ENCODE results near the gene LECT2.

LECT2 gene

DNA sequence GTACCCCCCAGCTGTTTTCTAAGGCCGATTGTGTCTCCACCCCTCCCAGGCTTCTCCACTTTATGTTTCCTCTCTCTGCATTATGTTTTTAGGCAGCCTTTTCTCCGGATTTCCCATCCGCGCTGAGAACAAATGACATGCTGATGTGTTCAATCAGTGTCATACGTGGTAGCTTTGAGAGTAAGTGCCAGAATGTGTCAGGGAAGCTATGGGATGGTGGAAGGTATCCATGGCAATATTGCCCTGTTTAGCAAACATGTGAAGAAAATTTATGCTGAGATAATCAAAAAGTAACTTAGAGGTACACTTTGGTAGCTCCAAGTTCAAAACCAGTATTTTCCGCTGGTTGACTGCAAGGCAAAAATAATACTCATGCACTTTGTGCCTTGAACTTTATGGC, 36.6 kb upstream of the LECT2 start:
- in situ Hi-C loops (cut with HindIII; ENCODE audit: low pct_unique_long_range_greater_than_20kb, low sequenced_read_pairs): no loop called here
- no peak for TF ChIP-seq JUND (IDR thresholded peaks at IDR 0.05; ENCODE audit: low read depth)
- no peak for DNase-seq (ENCODE audit: low read depth in 1 of 2, low spot score in 1 of 2)

DNA sequence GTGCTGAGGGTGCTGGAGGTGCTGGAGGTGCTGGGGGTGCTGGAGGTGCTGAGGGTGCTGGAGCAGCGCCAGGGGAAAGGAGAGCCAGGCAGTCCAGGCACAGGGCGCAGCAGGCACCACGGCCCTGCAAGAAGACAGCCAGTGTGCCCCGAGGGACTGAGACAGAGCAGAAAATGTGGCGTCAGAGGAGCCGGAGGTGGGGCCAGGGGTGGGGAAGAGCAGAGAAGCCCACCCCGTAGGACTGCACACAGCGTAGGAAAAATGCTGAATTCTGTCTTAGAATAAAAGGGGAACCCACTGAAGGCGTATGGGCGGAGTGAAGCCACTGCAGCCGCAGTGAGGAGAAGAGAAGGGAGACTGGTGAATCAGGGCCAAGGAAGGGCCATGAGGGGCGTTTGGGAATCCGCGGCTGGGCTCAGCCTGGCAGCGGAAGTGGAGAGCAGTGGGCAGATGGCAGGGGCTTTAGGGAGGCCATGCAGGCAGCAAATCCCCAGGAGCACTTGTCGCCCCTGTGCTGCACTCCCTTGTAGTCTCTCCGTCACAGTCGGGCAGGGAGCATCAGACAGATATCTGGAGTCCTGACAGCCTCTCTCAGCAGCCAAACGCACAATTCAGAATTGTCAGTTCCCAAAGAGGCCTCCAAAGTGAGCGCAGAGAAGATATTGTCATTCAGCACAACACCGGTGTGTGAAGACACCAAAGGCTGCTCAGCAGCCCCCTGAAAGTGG, 35.9 kb upstream of the LECT2 start:
- DNase-seq (ENCODE audit: low read depth in 1 of 2, low spot score in 1 of 2): no peak
- TF ChIP-seq JUND (IDR thresholded peaks at IDR 0.05; ENCODE audit: low read depth): no peak
- in situ Hi-C loops (cut with HindIII; ENCODE audit: low pct_unique_long_range_greater_than_20kb, low sequenced_read_pairs): no loop called here

DNA sequence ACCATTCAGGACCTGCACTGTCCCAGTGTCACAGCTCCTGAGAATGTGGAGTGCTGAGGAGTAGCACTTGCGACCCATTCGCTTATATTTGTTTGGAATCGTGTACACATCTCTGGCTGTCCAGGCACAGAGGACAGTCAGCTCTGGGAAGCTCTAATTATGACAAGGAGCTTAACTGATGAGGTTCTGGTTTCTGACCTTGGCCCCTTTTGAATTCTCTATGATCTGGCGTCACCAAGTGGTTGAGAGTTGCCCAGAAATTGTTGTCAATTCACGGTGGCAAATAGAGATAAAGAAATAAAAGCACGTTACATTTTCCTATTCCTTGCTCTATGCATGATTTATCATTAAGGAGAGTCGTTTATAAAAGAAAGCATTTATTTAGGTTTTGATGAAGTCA, 34.9 kb upstream of the LECT2 start:
- TF ChIP-seq JUND (IDR thresholded peaks at IDR 0.05; ENCODE audit: low read depth): no peak
- no peak for DNase-seq (ENCODE audit: low read depth in 1 of 2, low spot score in 1 of 2)
- in situ Hi-C loops (cut with HindIII; ENCODE audit: low pct_unique_long_range_greater_than_20kb, low sequenced_read_pairs): no loop called here

DNA sequence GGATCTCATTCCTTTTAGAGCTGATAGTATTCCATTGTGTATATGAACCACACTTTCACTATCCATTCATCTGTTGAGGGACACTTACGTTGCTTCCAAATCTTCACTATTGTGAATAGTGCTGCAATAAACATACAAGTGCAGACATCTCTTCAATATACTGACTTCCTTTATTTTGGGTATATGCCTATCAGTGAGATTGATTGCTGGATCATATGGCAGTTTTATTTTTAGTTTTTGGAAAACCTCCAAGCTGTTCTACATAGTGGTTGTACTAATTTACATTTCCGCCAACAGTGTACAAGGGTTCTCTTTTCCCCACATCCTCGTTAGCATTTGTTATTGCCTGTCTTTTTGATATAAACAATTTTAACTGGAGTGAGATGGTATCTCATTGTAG, 33.8 kb upstream of the LECT2 start:
- in situ Hi-C loops (cut with HindIII; ENCODE audit: low pct_unique_long_range_greater_than_20kb, low sequenced_read_pairs): no loop called here
- no peak for DNase-seq (ENCODE audit: low read depth in 1 of 2, low spot score in 1 of 2)
- TF ChIP-seq JUND (IDR thresholded peaks at IDR 0.05; ENCODE audit: low read depth): no peak

DNA sequence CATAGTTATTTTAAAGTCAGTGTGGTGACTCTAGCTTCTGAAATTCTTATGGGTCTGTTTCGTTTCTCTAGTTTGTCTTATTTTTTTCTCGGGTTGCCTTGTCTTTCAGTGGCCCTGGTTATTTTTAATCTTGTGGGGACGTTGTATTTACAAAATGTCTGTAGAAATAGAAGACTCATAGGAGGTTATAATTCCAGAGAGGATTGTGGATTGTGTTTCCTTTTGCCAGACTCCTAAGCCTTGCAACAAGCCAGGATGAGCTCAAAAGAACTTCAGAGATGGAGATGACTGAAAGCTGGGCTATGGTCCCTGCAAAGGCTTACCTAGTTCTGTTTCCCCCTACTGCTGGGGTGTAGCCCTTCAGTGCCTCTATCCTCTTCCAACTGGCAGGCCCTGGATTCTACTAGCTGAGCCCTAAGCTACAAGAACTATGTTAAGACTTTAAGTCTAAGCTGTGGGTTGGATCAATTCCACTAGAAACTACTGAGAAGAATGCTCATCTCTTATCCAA, 32.2 kb upstream of the LECT2 start:
- in situ Hi-C loops (cut with HindIII; ENCODE audit: low pct_unique_long_range_greater_than_20kb, low sequenced_read_pairs): no loop called here
- DNase-seq (ENCODE audit: low read depth in 1 of 2, low spot score in 1 of 2): no peak
- no peak for TF ChIP-seq JUND (IDR thresholded peaks at IDR 0.05; ENCODE audit: low read depth)

DNA sequence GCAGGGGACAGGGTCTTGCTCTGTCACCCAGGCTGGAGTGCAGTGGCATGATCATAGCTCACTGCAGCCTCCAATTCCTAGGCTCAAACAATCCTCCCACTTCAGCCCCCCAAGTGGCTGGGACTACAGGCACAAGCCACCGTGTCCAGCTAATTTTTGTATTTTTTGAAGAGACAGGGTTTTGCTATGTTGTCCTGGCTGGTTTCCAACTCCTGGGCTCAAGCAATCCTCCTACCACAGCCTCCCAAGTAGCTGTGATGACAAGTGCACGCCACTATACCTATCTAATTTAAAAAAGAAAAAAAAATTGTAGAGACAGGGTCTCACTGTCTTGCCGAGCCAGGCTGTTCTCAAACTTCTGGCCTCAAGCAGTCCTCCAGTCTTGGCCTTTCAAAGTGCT, 31.6 kb upstream of the LECT2 start:
- in situ Hi-C loops (cut with HindIII; ENCODE audit: low pct_unique_long_range_greater_than_20kb, low sequenced_read_pairs): no loop called here
- DNase-seq (ENCODE audit: low read depth in 1 of 2, low spot score in 1 of 2): no peak
- no peak for TF ChIP-seq JUND (IDR thresholded peaks at IDR 0.05; ENCODE audit: low read depth)

DNA sequence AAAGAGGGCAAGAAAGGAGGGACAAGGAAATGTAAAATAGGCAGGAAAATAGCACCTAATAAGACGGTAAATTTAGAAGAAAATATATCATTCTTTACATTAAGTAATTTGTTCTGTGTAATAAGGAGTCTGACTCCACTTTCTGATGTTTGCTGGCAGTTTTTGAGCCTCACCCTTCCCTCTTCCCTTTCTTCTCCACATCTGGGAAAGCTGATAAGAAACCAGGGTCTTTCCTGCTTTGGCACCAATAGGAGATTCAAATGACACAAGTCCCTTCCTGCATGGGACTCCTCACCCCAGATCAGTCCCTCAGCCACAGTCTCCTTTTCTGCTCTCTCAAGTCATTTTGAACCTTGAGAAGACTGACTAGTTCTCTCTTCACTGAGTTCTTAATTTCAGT, 31.2 kb upstream of the LECT2 start:
- in situ Hi-C loops (cut with HindIII; ENCODE audit: low pct_unique_long_range_greater_than_20kb, low sequenced_read_pairs): no loop called here
- no peak for DNase-seq (ENCODE audit: low read depth in 1 of 2, low spot score in 1 of 2)
- no peak for TF ChIP-seq JUND (IDR thresholded peaks at IDR 0.05; ENCODE audit: low read depth)

DNA sequence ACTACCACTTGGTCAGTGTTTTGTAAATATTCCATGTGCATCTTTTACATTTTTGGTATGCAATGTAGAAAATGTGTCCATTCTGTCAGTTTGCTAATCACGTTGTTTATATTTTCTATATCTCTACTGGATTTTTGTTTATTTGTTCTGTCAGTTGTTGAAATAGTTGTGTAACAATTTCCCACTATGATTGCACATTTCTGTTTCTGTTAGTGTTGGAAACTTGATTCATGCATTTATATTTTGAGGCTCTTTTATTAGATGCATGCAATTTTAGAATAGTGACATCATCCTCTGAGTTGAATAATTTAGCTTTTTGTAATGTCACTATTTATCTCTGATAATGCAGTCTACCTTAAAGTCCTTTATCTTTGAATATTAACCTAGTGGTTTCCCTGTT, 25.8 kb upstream of the LECT2 start:
- TF ChIP-seq JUND (IDR thresholded peaks at IDR 0.05; ENCODE audit: low read depth): no peak
- in situ Hi-C loops (cut with HindIII; ENCODE audit: low pct_unique_long_range_greater_than_20kb, low sequenced_read_pairs): no loop called here
- no peak for DNase-seq (ENCODE audit: low read depth in 1 of 2, low spot score in 1 of 2)

DNA sequence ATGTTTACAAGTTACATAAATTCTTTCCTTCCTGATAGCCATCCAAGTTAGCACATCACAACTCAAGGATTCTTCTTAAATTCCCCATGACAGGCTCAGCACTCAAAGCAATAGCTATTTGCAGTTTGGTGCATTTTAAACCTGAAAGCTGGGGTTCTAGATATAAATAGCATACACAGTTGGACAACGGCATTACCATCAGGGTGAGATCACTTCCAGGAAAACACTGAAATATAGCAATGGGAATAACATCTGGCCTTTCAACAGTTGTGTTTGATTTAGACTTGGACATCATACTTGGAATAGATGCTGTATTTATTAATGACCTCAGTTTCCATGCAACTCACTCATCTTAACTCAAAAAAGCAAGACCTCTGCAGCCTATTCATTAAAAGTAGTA, 24.7 kb upstream of the LECT2 start:
- in situ Hi-C loops (cut with HindIII; ENCODE audit: low pct_unique_long_range_greater_than_20kb, low sequenced_read_pairs): no loop called here
- no peak for TF ChIP-seq JUND (IDR thresholded peaks at IDR 0.05; ENCODE audit: low read depth)
- DNase-seq (ENCODE audit: low read depth in 1 of 2, low spot score in 1 of 2): no peak

DNA sequence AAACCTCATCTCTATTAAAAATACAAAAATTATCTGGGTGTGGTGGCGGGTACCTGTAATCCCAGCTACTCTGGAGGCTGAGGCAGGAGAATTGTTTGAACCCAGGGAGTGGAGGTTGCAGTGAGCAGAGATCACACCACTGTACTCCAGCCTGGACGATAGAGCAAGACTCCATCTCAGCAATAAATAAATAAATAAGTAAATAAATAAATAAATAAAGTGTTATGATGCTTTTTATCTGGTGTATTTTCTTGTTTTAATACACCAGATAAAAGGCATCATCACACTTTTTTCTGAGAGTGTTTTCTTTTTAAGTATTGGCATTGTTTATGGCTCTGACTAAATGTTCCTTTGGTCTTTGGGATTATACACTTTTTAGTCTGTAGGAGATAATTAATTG, 24.2 kb upstream of the LECT2 start:
- TF ChIP-seq JUND (IDR thresholded peaks at IDR 0.05; ENCODE audit: low read depth): no peak
- no peak for DNase-seq (ENCODE audit: low read depth in 1 of 2, low spot score in 1 of 2)
- in situ Hi-C loops (cut with HindIII; ENCODE audit: low pct_unique_long_range_greater_than_20kb, low sequenced_read_pairs): no loop called here

DNA sequence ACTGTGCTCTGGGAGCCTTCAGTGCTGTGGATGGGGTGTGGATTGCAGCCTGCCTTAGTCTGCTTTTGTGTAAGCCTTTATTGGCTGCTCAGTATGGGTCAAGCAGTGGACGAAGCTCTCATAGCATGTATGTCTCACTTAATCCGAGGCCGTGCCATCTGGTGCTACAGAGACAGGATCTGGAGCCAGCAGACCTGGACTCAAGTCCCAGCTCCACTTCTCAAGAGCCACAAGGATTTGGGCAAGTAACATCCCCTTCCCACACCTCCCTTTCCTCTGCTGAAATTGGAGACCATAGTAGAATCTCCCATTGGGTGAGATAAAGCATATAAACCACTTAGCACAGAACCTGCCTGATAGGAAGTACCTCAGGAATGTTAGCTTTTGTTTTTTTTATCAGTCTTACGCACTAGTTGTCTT, 23.4 kb upstream of the LECT2 start:
- in situ Hi-C loops (cut with HindIII; ENCODE audit: low pct_unique_long_range_greater_than_20kb, low sequenced_read_pairs): no loop called here
- no peak for DNase-seq (ENCODE audit: low read depth in 1 of 2, low spot score in 1 of 2)
- TF ChIP-seq JUND (IDR thresholded peaks at IDR 0.05; ENCODE audit: low read depth): no peak

DNA sequence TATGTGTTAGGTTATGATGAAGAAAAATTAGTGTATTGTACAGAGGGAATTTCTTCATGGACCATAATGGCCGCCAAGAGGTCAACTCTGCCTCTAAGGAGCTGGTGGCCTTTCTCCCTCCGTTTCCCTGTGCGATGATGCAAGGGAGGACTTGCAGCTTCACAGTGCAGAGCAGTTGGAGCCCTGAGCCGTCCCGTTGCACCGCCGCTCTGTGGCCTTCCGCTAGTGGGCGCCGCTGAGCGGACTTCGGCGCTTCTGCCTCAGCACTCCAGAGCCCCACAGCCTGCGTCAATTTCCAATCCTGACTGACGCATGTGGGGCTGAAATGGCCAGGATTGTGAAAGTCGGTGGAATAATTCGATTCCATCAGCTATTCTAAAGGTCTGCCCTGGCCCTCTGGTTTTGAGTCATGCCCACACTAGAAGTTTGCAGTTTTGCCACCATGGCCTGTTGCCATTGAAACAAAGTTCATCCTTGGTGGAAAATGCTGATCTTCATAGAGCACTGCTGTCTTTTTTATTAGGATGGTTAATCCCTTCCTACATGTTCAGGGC, 22.7 kb upstream of the LECT2 start:
- in situ Hi-C loops (cut with HindIII; ENCODE audit: low pct_unique_long_range_greater_than_20kb, low sequenced_read_pairs): no loop called here
- TF ChIP-seq JUND (IDR thresholded peaks at IDR 0.05; ENCODE audit: low read depth): no peak
- DNase-seq (ENCODE audit: low read depth in 1 of 2, low spot score in 1 of 2): no peak

DNA sequence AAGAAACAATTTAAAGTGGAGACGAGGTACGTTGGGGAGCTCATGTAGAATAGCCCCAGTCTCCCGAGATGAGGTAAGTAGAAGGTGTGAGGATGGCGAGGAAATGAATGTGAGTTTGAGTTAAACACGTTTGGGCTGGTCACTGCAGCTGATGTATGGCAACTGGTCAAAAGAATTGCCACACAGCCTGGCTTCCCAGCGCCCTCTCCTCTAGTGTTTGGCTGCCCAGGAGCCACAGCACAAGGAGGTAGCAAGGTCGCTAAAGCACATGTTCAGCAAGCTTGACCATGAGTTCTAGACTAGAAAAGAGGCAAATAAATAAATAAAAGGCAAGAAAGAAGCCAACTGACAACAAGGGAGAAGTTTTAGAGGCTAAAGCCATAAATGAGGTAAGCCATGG, 21.4 kb upstream of the LECT2 start:
- no peak for DNase-seq (ENCODE audit: low read depth in 1 of 2, low spot score in 1 of 2)
- in situ Hi-C loops (cut with HindIII; ENCODE audit: low pct_unique_long_range_greater_than_20kb, low sequenced_read_pairs): no loop called here
- no peak for TF ChIP-seq JUND (IDR thresholded peaks at IDR 0.05; ENCODE audit: low read depth)

DNA sequence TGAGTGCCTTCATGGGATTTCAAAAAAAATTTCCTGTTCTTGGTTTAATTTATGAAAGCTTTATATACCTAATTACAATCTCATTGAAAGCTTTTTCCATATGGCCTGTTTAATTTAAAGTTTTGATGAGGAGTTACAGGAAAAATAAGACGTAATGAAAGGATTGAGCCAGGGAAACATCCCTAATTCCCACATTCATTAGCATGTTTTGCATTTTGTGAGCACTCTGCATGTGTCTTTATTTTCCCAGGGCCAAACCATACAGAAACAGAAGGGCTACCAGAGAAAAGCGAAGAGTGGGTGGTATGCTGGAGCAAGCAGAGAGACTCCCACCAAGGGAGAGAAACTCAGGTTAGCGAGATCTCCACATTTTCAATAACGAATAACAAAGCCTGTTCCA, 20.3 kb upstream of the LECT2 start:
- DNase-seq (ENCODE audit: low read depth in 1 of 2, low spot score in 1 of 2): no peak
- TF ChIP-seq JUND (IDR thresholded peaks at IDR 0.05; ENCODE audit: low read depth): no peak
- in situ Hi-C loops (cut with HindIII; ENCODE audit: low pct_unique_long_range_greater_than_20kb, low sequenced_read_pairs): no loop called here

All from T47D (cell line).